HCT116 (cell line): Measurements from ENCODE around the gene KRTAP21-1. TPM values are rescaled to one million over a fixed set of nuclear protein-coding genes. Genes with fewer than 3 reads are reported as not detected.

ENCODE experiments used
- ATAC-seq: fragments of 200-7000 bp; cut with Tn5 transposase; 2 replicates; pipeline ENCODE4 v1.9.1; 2020; ENCODE audit warnings: mild to moderate bottlenecking, moderate library complexity
- BruUV-seq: library from RNA; stranded (reverse); fragments of 400-500 nt; replicated peaks from 2 replicates; lab custom pipeline; 2021; lab: Mats Ljungman, UMichigan
- CTCF ChIA-PET: fragments of 300-600 bp; sonication (Branson Sonifier 250); formaldehyde crosslinking; loops from one replicate; lab custom pipeline; 2021; ENCODE audit warnings: antibody characterized with exemption; lab: Charles Lee
- POLR2A ChIA-PET: fragments of 300-600, 350-600 bp; sonication (Branson Sonifier 250); formaldehyde crosslinking; loops from one replicate; lab custom pipeline; 2021; ENCODE audit warnings: antibody characterized with exemption; lab: Charles Lee
- RAD21 ChIA-PET, 2 experiments: fragments of 300-600 bp; sonication (Branson Sonifier 250); formaldehyde crosslinking; loops; one replicate each; lab custom pipeline; 2023; ENCODE audit warnings: low total read pairs in 2 of 2; ENCODE audit not compliant: uncharacterized antibody in 2 of 2, unreplicated experiment in 2 of 2, low non-redundant PET in 1 of 2; lab: Charles Lee
- DNase-seq: peaks from one replicate; pipeline ENCODE4 v3.0.0-alpha.2; 2010; ENCODE audit warnings: low read depth, low spot score
- H2AFZ ChIP-seq: fragments of 200-600 bp; shearing (Covaris generic), sonication (generic); 2 replicates; pipeline ENCODE4 v1.6.1; 2017; ENCODE audit warnings: low read depth, mixed run types, mixed read lengths, antibody characterized with exemption, low read length; ENCODE audit not compliant: poor library complexity, severe bottlenecking
- H3K27ac ChIP-seq: 2 replicates; pipeline ENCODE4 v1.5.1; 2012; ENCODE audit warnings: low read depth, low read length
- H3K27me3 ChIP-seq: fragments of 200-600 bp; sonication (generic); 2 replicates; pipeline ENCODE4 v1.6.1; 2016; ENCODE audit warnings: mixed run types, low read length, mixed read lengths; ENCODE audit not compliant: insufficient read depth
- H3K36me3 ChIP-seq, 2 experiments: fragments of 200-500 bp in 1 of 2; fragments of 200-600 bp in 1 of 2; sonication (Bioruptor generic) in 1 of 2; sonication (generic) in 1 of 2; 2 replicates each; pipeline versions ENCODE4 v1.5.1 to v1.6.1; 2014 to 2016; ENCODE audit warnings: low read length in 2 of 2, inconsistent platforms in 1 of 2, mixed read lengths in 1 of 2, mixed run types in 1 of 2; ENCODE audit not compliant: insufficient read depth in 2 of 2, control insufficient read depth in 1 of 2
- H3K4me1 ChIP-seq, 2 experiments: fragments of 200-600 bp in 1 of 2; sonication (generic) in 1 of 2; 2 replicates each; pipeline versions ENCODE4 v1.5.1 to v1.6.1; 2012 to 2017; ENCODE audit warnings: low read length in 2 of 2, inconsistent platforms in 1 of 2, mild to moderate bottlenecking in 1 of 2, mixed read lengths in 1 of 2, mixed run types in 1 of 2, moderate library complexity in 1 of 2; ENCODE audit not compliant: insufficient read depth in 2 of 2, control insufficient read depth in 1 of 2
- H3K4me2 ChIP-seq: fragments of 200-600 bp; sonication (generic); 2 replicates; pipeline ENCODE4 v1.6.1; 2017; ENCODE audit warnings: mixed run types, low read length, mixed read lengths
- H3K4me3 ChIP-seq, 2 experiments: fragments of 200-600 bp in 1 of 2; sonication (generic) in 1 of 2; replicated peaks in 1 of 2; 2 replicates each; pipeline ENCODE4 v1.5.1; 2011 to 2016; ENCODE audit warnings: low read length in 2 of 2, control low read depth in 1 of 2, low read depth in 1 of 2, mild to moderate bottlenecking in 1 of 2, mixed read lengths in 1 of 2, mixed run types in 1 of 2
- H3K79me2 ChIP-seq: fragments of 200-600 bp; sonication (generic); 2 replicates; pipeline ENCODE4 v1.6.1; 2017; ENCODE audit warnings: mild to moderate bottlenecking, mixed run types, low read length, moderate library complexity, mixed read lengths; ENCODE audit not compliant: insufficient read depth
- H3K9ac ChIP-seq: fragments of 200-600 bp; sonication (generic); 2 replicates; pipeline ENCODE4 v1.6.1; 2016; ENCODE audit warnings: low read length, mixed read lengths
- H3K9me2 ChIP-seq: fragments of 200-600 bp; sonication (generic), shearing (Covaris generic); 2 replicates; pipeline ENCODE4 v1.6.1; 2017; ENCODE audit warnings: mixed run types, mild to moderate bottlenecking, moderate library complexity; ENCODE audit not compliant: insufficient read depth
- H3K9me3 ChIP-seq, 2 experiments: fragments of 200-500 bp in 1 of 2; fragments of 200-600 bp in 1 of 2; sonication (Bioruptor generic) in 1 of 2; sonication (generic) in 1 of 2; 2 replicates each; pipeline ENCODE4 v1.6.1; 2014 to 2017; ENCODE audit warnings: low read length in 2 of 2, mixed read lengths in 2 of 2, inconsistent platforms in 1 of 2, low read depth in 1 of 2, mild to moderate bottlenecking in 1 of 2, mixed run types in 1 of 2, moderate library complexity in 1 of 2; ENCODE audit not compliant: control insufficient read depth in 1 of 2, insufficient read depth in 1 of 2
- H4K20me1 ChIP-seq: fragments of 200-600 bp; sonication (generic), shearing (Covaris generic); 2 replicates; pipeline ENCODE4 v1.6.1; 2017; ENCODE audit warnings: mixed run types, mild to moderate bottlenecking, moderate library complexity; ENCODE audit not compliant: insufficient read depth
- EGR1 ChIP-seq: IDR thresholded peaks from 2 replicates; pipeline ENCODE4 v1.6.1; 2012; ENCODE audit warnings: low read depth
- ELF1 ChIP-seq: IDR thresholded peaks from 2 replicates; pipeline ENCODE4 v1.6.1; 2012; ENCODE audit warnings: low read depth, borderline replicate concordance
- EZH2phosphoT487 ChIP-seq: fragments of 200-600 bp; IDR thresholded peaks from 2 replicates; pipeline ENCODE4 v1.6.1; 2018; ENCODE audit warnings: antibody characterized with exemption, borderline replicate concordance
- FOSL1 ChIP-seq: IDR thresholded peaks from 2 replicates; pipeline ENCODE4 v1.6.1; 2012; ENCODE audit warnings: low read depth
- MAX ChIP-seq: IDR thresholded peaks from 2 replicates; pipeline ENCODE4 v1.6.1; 2012
- POLR2AphosphoS5 ChIP-seq: IDR thresholded peaks from 2 replicates; pipeline ENCODE4 v1.6.1; 2011; ENCODE audit warnings: mild to moderate bottlenecking, low read depth, low read length, moderate library complexity
- RAD21 ChIP-seq: IDR thresholded peaks from 2 replicates; pipeline ENCODE4 v1.6.1; 2012; ENCODE audit warnings: low read depth, mild to moderate bottlenecking
- SIN3A ChIP-seq: IDR thresholded peaks from 2 replicates; pipeline ENCODE4 v1.6.1; 2012; ENCODE audit warnings: low read depth
- SP1 ChIP-seq: IDR thresholded peaks from 2 replicates; pipeline ENCODE4 v1.6.1; 2012; ENCODE audit warnings: low read depth
- TCF7L2 ChIP-seq: IDR thresholded peaks from 2 replicates; pipeline ENCODE4 v1.7.0; 2011; ENCODE audit warnings: borderline replicate concordance, inconsistent platforms; ENCODE audit not compliant: insufficient read depth, insufficient read length; ENCODE audit errors: extremely low read depth
- YY1 ChIP-seq: IDR thresholded peaks from 2 replicates; pipeline ENCODE4 v1.6.1; 2011; ENCODE audit warnings: low read length, low read depth, moderate library complexity, mild to moderate bottlenecking; ENCODE audit not compliant: insufficient replicate concordance; ENCODE audit errors: extremely low read depth
- ZBTB33 ChIP-seq: IDR thresholded peaks from 2 replicates; pipeline ENCODE4 v1.6.1; 2011; ENCODE audit warnings: mild to moderate bottlenecking, low read length, moderate library complexity; ENCODE audit not compliant: insufficient replicate concordance; ENCODE audit errors: extremely low read depth
- intact Hi-C: fragments of 100-400 bp; cut with micrococcal nuclease; formaldehyde crosslinking; loops from 2 replicates; pipeline ENCODE4 v1.10.0; 2022
- total RNA-seq: library from RNA; stranded (reverse); gene quantifications from one replicate; pipeline ENCODE4 v1.2.1, GENCODE V29; 2021; ENCODE audit not compliant: unreplicated experiment
- TF ChIP-seq, protein P1 (sequence below): IDR thresholded peaks from 2 replicates; pipeline ENCODE4 v1.6.1; 2012

Gene KRTAP21-1
- total RNA-seq, 1 experiment from 2014 or later: not detected

DNA sequence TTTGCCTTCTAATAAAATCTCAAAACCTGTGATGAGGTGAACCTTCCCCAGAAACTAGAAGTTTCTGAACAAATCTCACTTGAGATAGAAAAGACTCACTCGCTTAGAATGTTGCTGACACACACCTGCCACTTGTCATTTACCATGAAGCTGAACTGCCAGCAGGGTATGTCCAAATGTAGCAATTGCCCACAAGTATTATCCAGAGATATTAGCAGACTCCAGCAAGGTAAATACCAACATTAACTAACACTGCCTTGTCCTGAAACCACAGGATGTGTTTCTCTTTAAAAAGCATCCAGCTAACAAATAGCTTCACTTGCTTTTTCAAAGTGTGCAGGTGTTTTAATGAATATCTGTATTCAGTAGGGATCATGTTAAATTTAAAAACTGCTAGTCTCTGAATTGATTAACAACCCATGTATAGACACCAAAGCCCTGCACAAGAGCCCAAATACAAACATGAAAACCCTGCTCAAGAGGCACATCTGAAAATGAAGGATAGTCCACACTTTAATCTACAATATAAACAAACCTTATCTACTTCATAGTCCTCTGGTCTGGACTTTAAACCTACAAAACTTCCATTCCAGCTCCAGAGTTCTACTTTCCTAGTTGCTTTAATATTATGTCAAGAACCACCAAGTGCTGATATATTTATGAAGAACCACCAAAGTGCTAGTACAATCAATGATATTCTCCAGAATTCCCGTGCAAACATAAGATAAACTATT lies 38.5 kb upstream of the KRTAP21-1 start:
- no peaks in the 10 kb centered on the region for H3K79me2 ChIP-seq
- no peaks in the 10 kb centered on the region for H3K27me3 ChIP-seq
- H3K4me2 ChIP-seq: no peak overlapping the region
- H3K27ac ChIP-seq: no peak overlapping the region
- no peak overlapping the region for H3K4me3 ChIP-seq
- H3K9ac ChIP-seq: no peak overlapping the region
- no peak overlapping the region for H2AFZ ChIP-seq
- no peaks in the 10 kb centered on the region for H3K4me1 ChIP-seq
- ChIA-PET RAD21 (no interaction called here), POLR2A (no interaction called here), CTCF (no interaction called here)
- no peaks in the 10 kb centered on the region for H3K36me3 ChIP-seq
- no peak for TF ChIP-seq SIN3A
- TF ChIP-seq RAD21: no peak
- no peak for TF ChIP-seq EZH2phosphoT487
- no peak for TF ChIP-seq ZBTB33
- TF ChIP-seq, protein P1, sequence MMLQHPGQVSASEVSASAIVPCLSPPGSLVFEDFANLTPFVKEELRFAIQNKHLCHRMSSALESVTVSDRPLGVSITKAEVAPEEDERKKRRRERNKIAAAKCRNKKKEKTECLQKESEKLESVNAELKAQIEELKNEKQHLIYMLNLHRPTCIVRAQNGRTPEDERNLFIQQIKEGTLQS: no peak
- no peak for ATAC-seq
- intact Hi-C loops: no loop called here
- no peaks in the 10 kb centered on the region; the same call in 1 of the 2 replicates for H4K20me1 ChIP-seq
- H3K9me3 ChIP-seq: peaks cover 9 to 11% of the 10 kb centered on the region in 2 experiments; a peak in 2 of 4 replicates
- no peaks in the 10 kb centered on the region for H3K9me2 ChIP-seq
- no TSS peak for BruUV-seq
- DNase-seq: no peak

DNA sequence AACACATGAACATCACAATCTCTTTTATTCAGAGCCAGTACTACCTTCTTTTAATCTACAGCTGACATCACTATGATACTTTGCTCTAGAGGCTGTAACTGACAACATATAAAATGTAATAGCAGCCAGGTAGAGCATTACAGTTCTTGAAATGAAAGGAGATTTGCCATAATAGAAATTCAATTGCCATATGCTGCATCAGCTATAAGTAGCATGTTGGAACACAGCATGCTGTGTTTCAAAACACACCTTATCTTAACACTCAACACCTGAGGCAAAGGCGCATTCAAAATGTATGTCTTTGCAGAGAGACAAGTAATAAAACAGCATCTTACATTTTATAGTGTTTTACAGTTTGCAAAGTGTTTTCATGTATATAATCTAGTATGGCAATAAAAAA lies 24.0 kb upstream of the KRTAP21-1 start:
- intact Hi-C loops: no loop called here
- no TSS peak for BruUV-seq
- H3K36me3 ChIP-seq: no peaks in the 10 kb centered on the region
- DNase-seq: no peak
- no peak overlapping the region for H2AFZ ChIP-seq
- H3K9ac ChIP-seq: no peak overlapping the region
- no peak overlapping the region for H3K4me2 ChIP-seq
- ChIA-PET CTCF (no interaction called here), POLR2A (no interaction called here), RAD21 (no interaction called here)
- peaks cover 4 to 14% of the 10 kb centered on the region in 2 experiments; a peak in 3 of 4 replicates for H3K9me3 ChIP-seq
- H3K79me2 ChIP-seq: no peaks in the 10 kb centered on the region
- H3K27me3 ChIP-seq: no peaks in the 10 kb centered on the region
- no peak overlapping the region for H3K4me3 ChIP-seq
- H3K9me2 ChIP-seq: no peaks in the 10 kb centered on the region
- no peak overlapping the region for H3K27ac ChIP-seq
- no peak for TF ChIP-seq RAD21
- no peak for TF ChIP-seq MAX
- TF ChIP-seq, protein P1: no peak
- TF ChIP-seq SP1: no peak
- TF ChIP-seq EGR1: no peak
- TF ChIP-seq EZH2phosphoT487: no peak
- no peak for TF ChIP-seq ELF1
- no peak for TF ChIP-seq ZBTB33
- no peak for TF ChIP-seq TCF7L2
- TF ChIP-seq FOSL1: no peak
- no peak for TF ChIP-seq YY1
- no peak for TF ChIP-seq POLR2AphosphoS5
- H3K4me1 ChIP-seq: no peaks in the 10 kb centered on the region
- H4K20me1 ChIP-seq: no peaks in the 10 kb centered on the region
- no peak for ATAC-seq
